Measurements from ENCODE around the gene ATP10D.
A peak's percentile ranks its signal among the peaks of the same experiment; 100 is the strongest.

ATP10D gene

GRCh38 chr4:47475411-47475810, 9.7 kb upstream of the ATP10D start:
- ATAC-seq (ENCODE audit: low read depth) (no peak), DNase-seq (ENCODE audit: low spot score) (no peak)
- H3K27ac ChIP-seq (ENCODE audit: poor library complexity, severe bottlenecking): no peak overlapping the region
- peaks cover 5% of the 10 kb centered on the region for H3K4me1 ChIP-seq (ENCODE audit: insufficient read depth, poor library complexity, severe bottlenecking)
- H3K9me3 ChIP-seq (ENCODE audit: severe bottlenecking): no peaks in the 10 kb centered on the region
- H3K4me3 ChIP-seq (ENCODE audit: severe bottlenecking): no peak overlapping the region
- no peaks in the 10 kb centered on the region for H3K36me3 ChIP-seq (ENCODE audit: low read depth)
- no peaks in the 10 kb centered on the region for H3K27me3 ChIP-seq (ENCODE audit: insufficient read depth, poor library complexity, severe bottlenecking)
- no peak for TF ChIP-seq CTCF (IDR thresholded peaks at IDR 0.05; ENCODE audit: poor library complexity, severe bottlenecking)

GRCh38 chr4:47478804-47479203, 6.3 kb upstream of the ATP10D start:
- H3K9me3 ChIP-seq (ENCODE audit: severe bottlenecking): no peaks in the 10 kb centered on the region
- no peaks in the 10 kb centered on the region for H3K27me3 ChIP-seq (ENCODE audit: insufficient read depth, poor library complexity, severe bottlenecking)
- DNase-seq (ENCODE audit: low spot score) (no peak), ATAC-seq (ENCODE audit: low read depth) (no peak)
- TF ChIP-seq CTCF (IDR thresholded peaks at IDR 0.05; ENCODE audit: poor library complexity, severe bottlenecking): no peak
- H3K36me3 ChIP-seq (ENCODE audit: low read depth): no peaks in the 10 kb centered on the region
- peaks cover 12% of the 10 kb centered on the region for H3K4me1 ChIP-seq (ENCODE audit: insufficient read depth, poor library complexity, severe bottlenecking)
- no peak overlapping the region for H3K4me3 ChIP-seq (ENCODE audit: severe bottlenecking)
- no peak overlapping the region for H3K27ac ChIP-seq (ENCODE audit: poor library complexity, severe bottlenecking)

GRCh38 chr4:47482326-47482725, 2.7 kb upstream of the ATP10D start:
- DNase-seq (ENCODE audit: low spot score) (no peak), ATAC-seq (ENCODE audit: low read depth) (peak; percentile 15; the same call in 1 of the 3 replicates)
- Histone ChIP-seq H3K27ac (ENCODE audit: poor library complexity, severe bottlenecking) (no peak overlapping the region), H3K36me3 (ENCODE audit: low read depth) (no peaks in the 10 kb centered on the region; the same call in 1 of the 2 replicates), H3K9me3 (ENCODE audit: severe bottlenecking) (peaks cover under 1% of the 10 kb centered on the region), H3K27me3 (ENCODE audit: insufficient read depth, poor library complexity, severe bottlenecking) (no peaks in the 10 kb centered on the region), H3K4me3 (ENCODE audit: severe bottlenecking) (no peak overlapping the region), H3K4me1 (ENCODE audit: insufficient read depth, poor library complexity, severe bottlenecking) (peaks cover 30% of the 10 kb centered on the region)
- no peak for TF ChIP-seq CTCF (IDR thresholded peaks at IDR 0.05; ENCODE audit: poor library complexity, severe bottlenecking)

GRCh38 chr4:47483745-47484144, 1.3 kb upstream of the ATP10D start:
- TF ChIP-seq CTCF (IDR thresholded peaks at IDR 0.05; ENCODE audit: poor library complexity, severe bottlenecking): peak; percentile 8
- Histone ChIP-seq H3K4me1 (ENCODE audit: insufficient read depth, poor library complexity, severe bottlenecking) (peaks cover 32% of the 10 kb centered on the region), H3K27me3 (ENCODE audit: insufficient read depth, poor library complexity, severe bottlenecking) (no peaks in the 10 kb centered on the region), H3K4me3 (ENCODE audit: severe bottlenecking) (no peak overlapping the region), H3K27ac (ENCODE audit: poor library complexity, severe bottlenecking) (peak overlapping the region; percentile 68), H3K9me3 (ENCODE audit: severe bottlenecking) (peaks cover 3% of the 10 kb centered on the region), H3K36me3 (ENCODE audit: low read depth) (no peaks in the 10 kb centered on the region; the same call in 1 of the 2 replicates)
- ATAC-seq (ENCODE audit: low read depth) (no peak), DNase-seq (ENCODE audit: low spot score) (no peak)

GRCh38 chr4:47484168-47484567, 907 bp upstream of the ATP10D start:
- H3K27me3 ChIP-seq (ENCODE audit: insufficient read depth, poor library complexity, severe bottlenecking): no peaks in the 10 kb centered on the region
- TF ChIP-seq CTCF (IDR thresholded peaks at IDR 0.05; ENCODE audit: poor library complexity, severe bottlenecking): no peak
- no peak overlapping the region for H3K4me3 ChIP-seq (ENCODE audit: severe bottlenecking)
- peaks cover 32% of the 10 kb centered on the region for H3K4me1 ChIP-seq (ENCODE audit: insufficient read depth, poor library complexity, severe bottlenecking)
- ATAC-seq (ENCODE audit: low read depth) (no peak), DNase-seq (ENCODE audit: low spot score) (no peak)
- H3K36me3 ChIP-seq (ENCODE audit: low read depth): no peaks in the 10 kb centered on the region; the same call in 1 of the 2 replicates
- peaks cover 3% of the 10 kb centered on the region for H3K9me3 ChIP-seq (ENCODE audit: severe bottlenecking)
- H3K27ac ChIP-seq (ENCODE audit: poor library complexity, severe bottlenecking): peak overlapping the region; percentile 68

All from RWPE2 (cell line).